K562 (cell line): Measurements from ENCODE around the gene OPRD1. TPM values are rescaled to one million over a fixed set of nuclear protein-coding genes. Genes with fewer than 3 reads are reported as not detected.
A peak's percentile ranks its signal among the peaks of the same experiment; 100 is the strongest.

Experiments
- ATAC-seq: fragments of 200-7000 bp; cut with Tn5 transposase; 3 replicates; pipeline ENCODE4 v1.9.1; 2020; ENCODE audit warnings: moderate library complexity
- BruUV-seq: library from RNA; stranded (reverse); fragments of 400-500 nt; replicated peaks from 2 replicates; lab custom pipeline; 2021; lab: Mats Ljungman, UMichigan
- CTCF ChIA-PET: fragments of 300-600 bp; formaldehyde crosslinking; extraction: SDS; loops from one replicate; lab custom pipeline; 2021; ENCODE audit warnings: low intra/inter-chr PET ratio; lab: Yijun Ruan, JAX
- POLR2A ChIA-PET: fragments of 300-600, 350-650 bp; sonication (Branson Sonifier 250); formaldehyde crosslinking; extraction: SDS; loops from one replicate; lab custom pipeline; 2021; ENCODE audit warnings: antibody characterized with exemption, inconsistent platforms; lab: Yijun Ruan, JAX
- DNase-seq, 4 experiments: peaks; one replicate each; pipeline versions ENCODE4 v3.0.0 to v3.0.0-alpha.2; 2011 to 2018; ENCODE audit warnings: low spot score in 3 of 4, mixed read lengths in 3 of 4; ENCODE audit errors: extremely low read depth in 1 of 4
- FAIRE-seq: peaks from 2 replicates; lab custom pipeline; 2011; peaks lifted over from hg19 to GRCh38; lab: Jason Lieb, UNC
- H2AFZ ChIP-seq: 2 replicates; pipeline ENCODE4 v1.6.0; 2011; ENCODE audit warnings: low read depth, low read length, control low read depth, inconsistent platforms
- H3K27ac ChIP-seq: fragments of 200-600 bp; 3 replicates; pipeline ENCODE4 v1.8.0; 2011; ENCODE audit warnings: low read depth, mild to moderate bottlenecking, control low read depth, inconsistent platforms, low read length, moderate library complexity, mixed read lengths; ENCODE audit errors: extremely low read depth
- H3K27me3 ChIP-seq, 2 experiments: fragments of 300-600 bp in 1 of 2; 2 replicates in 1 of 2; 3 replicates in 1 of 2; pipeline versions ENCODE4 v1.6.0 to v1.8.0; 2011; ENCODE audit warnings: inconsistent platforms in 2 of 2, low read length in 2 of 2, mild to moderate bottlenecking in 1 of 2, mixed read lengths in 1 of 2, moderate library complexity in 1 of 2; ENCODE audit not compliant: control insufficient read depth in 2 of 2, insufficient read depth in 2 of 2
- H3K36me3 ChIP-seq: fragments of 300-600 bp; 3 replicates; pipeline ENCODE4 v1.8.0; 2011; ENCODE audit warnings: mild to moderate bottlenecking, low read length, inconsistent platforms; ENCODE audit not compliant: control insufficient read depth, insufficient read depth
- H3K4me1 ChIP-seq, 2 experiments: fragments of 200-600 bp in 1 of 2; replicated peaks in 1 of 2; 2 replicates in 1 of 2; 3 replicates in 1 of 2; pipeline versions ENCODE4 v1.5.1 to v1.8.0; 2011; ENCODE audit warnings: inconsistent platforms in 2 of 2, low read length in 2 of 2, mild to moderate bottlenecking in 1 of 2, mixed read lengths in 1 of 2, moderate library complexity in 1 of 2; ENCODE audit not compliant: control insufficient read depth in 2 of 2, insufficient read depth in 2 of 2
- H3K4me2 ChIP-seq: 2 replicates; pipeline ENCODE4 v1.6.1; 2011; ENCODE audit warnings: low read length, control low read depth, inconsistent platforms, mixed read lengths; ENCODE audit not compliant: insufficient read depth
- H3K4me3 ChIP-seq: fragments of 200-600 bp; sonication (generic), shearing (Covaris generic); 2 replicates; pipeline ENCODE4 v1.5.1; 2016; ENCODE audit warnings: control low read depth, inconsistent platforms
- H3K79me2 ChIP-seq: fragments of 200-600 bp; 3 replicates; pipeline ENCODE4 v1.8.0; 2011; ENCODE audit warnings: low read length, inconsistent platforms; ENCODE audit not compliant: control insufficient read depth, insufficient read depth
- H3K9ac ChIP-seq, 2 experiments: 2 replicates each; pipeline versions ENCODE4 v1.6.0 to v1.6.1; 2011; ENCODE audit warnings: low read depth in 2 of 2, low read length in 2 of 2, control low read depth in 1 of 2, inconsistent platforms in 1 of 2, mild to moderate bottlenecking in 1 of 2, mixed read lengths in 1 of 2; ENCODE audit not compliant: insufficient read depth in 1 of 2
- H3K9me1 ChIP-seq: one replicate; pipeline ENCODE4 v1.6.0; 2011; ENCODE audit warnings: inconsistent platforms, mild to moderate bottlenecking, low read length, moderate library complexity; ENCODE audit not compliant: control insufficient read depth, insufficient read depth
- H3K9me3 ChIP-seq: replicated peaks from 2 replicates; pipeline ENCODE4 v1.5.1; 2011; ENCODE audit warnings: low read depth, low read length, inconsistent platforms; ENCODE audit not compliant: control insufficient read depth, insufficient read depth
- H4K20me1 ChIP-seq: replicated peaks from 2 replicates; pipeline ENCODE4 v1.6.1; 2011; ENCODE audit warnings: low read length, inconsistent platforms, mixed read lengths; ENCODE audit not compliant: control insufficient read depth, insufficient read depth
- HCFC1 ChIP-seq: IDR thresholded peaks from 2 replicates; pipeline ENCODE4 v1.6.1; 2012; ENCODE audit warnings: low read depth, low read length, improper control_type of control experiment
- HNRNPLL ChIP-seq: fragments of 200-400 bp; formaldehyde crosslinking; IDR thresholded peaks from 2 replicates; pipeline ENCODE4 v1.6.1; 2017; ENCODE audit warnings: low read length, low read depth, mild to moderate bottlenecking; ENCODE audit not compliant: poor library complexity, severe bottlenecking
- KDM5B ChIP-seq: fragments of 200-600 bp; sonication (generic); IDR thresholded peaks from 2 replicates; pipeline ENCODE4 v1.6.1; 2012; ENCODE audit warnings: low read depth, mild to moderate bottlenecking, moderate library complexity, low read length, control low read depth, inconsistent platforms; ENCODE audit not compliant: insufficient replicate concordance
- RBM22 ChIP-seq: fragments of 200-400 bp; formaldehyde crosslinking; IDR thresholded peaks from 2 replicates; pipeline ENCODE4 v1.6.1; 2018; ENCODE audit warnings: low read length, low read depth; ENCODE audit not compliant: poor library complexity, severe bottlenecking
- RBM39 ChIP-seq: fragments of 200-400 bp; formaldehyde crosslinking; optimal IDR thresholded peaks from 2 replicates; pipeline ENCODE3; 2018; ENCODE audit warnings: low read depth, low read length
- SOX6 ChIP-seq: fragments of 450-650 bp; IDR thresholded peaks from 2 replicates; pipeline ENCODE4 v1.6.1; 2014; ENCODE audit warnings: mild to moderate bottlenecking
- SPI1 ChIP-seq: IDR thresholded peaks from 2 replicates; pipeline ENCODE4 v1.6.1; 2011; ENCODE audit warnings: low read depth, low read length, control low read depth, borderline replicate concordance
- WGBS: fragments of 100-300 bp; shearing (Covaris generic); methylation state at CpG from one replicate; pipeline ENCODE4 v1.1.6; 2016; ENCODE audit warnings: low coverage, mixed read lengths; ENCODE audit not compliant: insufficient coverage; ENCODE audit errors: missing lambda C conversion rate; 5-methylcytosine and 5-hydroxymethylcytosine counted together
- in situ Hi-C: fragments of 300-500 bp; cut with MboI; formaldehyde crosslinking; loops from 4 replicates; pipeline ENCODE4 v1.15.0; 2018; ENCODE audit warnings: inconsistent platforms, mixed read lengths
- intact Hi-C: fragments of 100-400 bp; cut with micrococcal nuclease; formaldehyde crosslinking; loops from 2 replicates; pipeline ENCODE4 v1.14.2; 2022
- polyA plus RNA-seq, 8 experiments: library from polyadenylated mRNA; depleted of rRNA in 4 of 8; stranded (reverse) in 5 of 8; unstranded in 3 of 8; fragments of >200 nt; fragmentation: Nextera tagmentation in 2 of 8; fragmentation: Illumina TruSeq in 1 of 8; extraction: Ambion mirVana in 2 of 8; extraction: Trizol in 1 of 8; gene quantifications; 2 replicates each; pipeline versions ENCODE4 v1.2.1 to v1.2.3, GENCODE V29; 2011 to 2014; ENCODE audit warnings: inconsistent platforms in 1 of 8, missing spikeins in 1 of 8
- total RNA-seq, 7 experiments: library from RNA; depleted of rRNA in 6 of 7; stranded (reverse); fragments of >200 nt in 6 of 7; fragmentation: Illumina TruSeq in 2 of 7; extraction: Trizol in 2 of 7; gene quantifications; 2 replicates each; pipeline versions ENCODE4 v1.2.1 to v1.2.3, GENCODE V29; 2011 to 2021; ENCODE audit warnings: low replicate concordance in 1 of 7
- TF ChIP-seq, protein P1 (sequence below): fragments of 450-650 bp; IDR thresholded peaks from 2 replicates; pipeline ENCODE4 v1.6.1; 2014; ENCODE audit warnings: low read depth, mild to moderate bottlenecking, moderate library complexity, borderline replicate concordance

OPRD1 gene
- total and polyA plus RNA-seq, 9 of the 15 experiments (the other 6 are each of a cell fraction or from before 2014, with no cell fraction given) = under 0.01 to 0.03 (median under 0.01) TPM; not detected in 6

DNA sequence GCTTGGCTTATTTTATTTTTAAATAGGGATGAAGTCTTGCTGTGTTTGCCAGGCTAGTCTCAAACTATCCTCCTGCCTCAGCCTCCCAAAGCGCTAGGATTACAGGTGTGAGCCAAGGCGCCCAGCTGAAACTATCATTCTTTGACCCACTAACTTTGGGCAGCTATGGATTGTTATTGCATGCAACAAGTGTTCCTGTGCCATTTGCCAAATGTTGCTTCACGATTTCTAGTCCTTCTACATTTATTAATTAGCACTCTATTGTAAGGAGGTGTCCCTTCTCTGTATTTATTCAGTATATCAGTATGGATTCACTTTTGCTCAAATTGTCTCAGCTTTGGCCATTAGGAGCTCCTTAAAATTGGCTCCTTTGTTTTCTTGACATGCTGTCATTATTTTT is 38.9 kb upstream of the OPRD1 start:
- H3K79me2 ChIP-seq = peaks cover 14% of the 10 kb centered on the region
- ATAC-seq (no peak), FAIRE-seq (no peak), DNase-seq (peak in 1 of 4 experiments; percentile 1)
- no peak overlapping the region for H3K27ac ChIP-seq
- BruUV-seq = no TSS peak
- no peak overlapping the region for H3K9ac ChIP-seq
- no peak overlapping the region for H2AFZ ChIP-seq
- no peak overlapping the region for H3K4me2 ChIP-seq
- peaks cover 0 to 5% of the 10 kb centered on the region in 2 experiments; a peak in 2 of 5 replicates for H3K4me1 ChIP-seq
- ChIA-PET CTCF (interaction anchor here (0.6 kb wide), 1 partner anchor 103 kb away, joined by 3 read pairs; no protein-coding TSS in a partner anchor), POLR2A (interaction anchor here (0.7 to 4.6 kb wide), 9 partner anchors 10 to 191 kb away, joined by 3 to 29 read pairs (median 3); partner anchors contain the start of genes GMEB1, RNU11 and TAF12)
- no peaks in the 10 kb centered on the region for H4K20me1 ChIP-seq
- H3K36me3 ChIP-seq = peaks cover 60% of the 10 kb centered on the region
- TF ChIP-seq KDM5B (no peak), HCFC1 (no peak)
- intact Hi-C loops (no loop called here), in situ Hi-C loops (no loop called here)
- no peaks in the 10 kb centered on the region for H3K27me3 ChIP-seq
- H3K9me3 ChIP-seq = no peaks in the 10 kb centered on the region
- WGBS = 92% methylated on average over 3 of the region's 3 CpGs
- H3K9me1 ChIP-seq = no peaks in the 10 kb centered on the region
- no peak overlapping the region for H3K4me3 ChIP-seq

DNA sequence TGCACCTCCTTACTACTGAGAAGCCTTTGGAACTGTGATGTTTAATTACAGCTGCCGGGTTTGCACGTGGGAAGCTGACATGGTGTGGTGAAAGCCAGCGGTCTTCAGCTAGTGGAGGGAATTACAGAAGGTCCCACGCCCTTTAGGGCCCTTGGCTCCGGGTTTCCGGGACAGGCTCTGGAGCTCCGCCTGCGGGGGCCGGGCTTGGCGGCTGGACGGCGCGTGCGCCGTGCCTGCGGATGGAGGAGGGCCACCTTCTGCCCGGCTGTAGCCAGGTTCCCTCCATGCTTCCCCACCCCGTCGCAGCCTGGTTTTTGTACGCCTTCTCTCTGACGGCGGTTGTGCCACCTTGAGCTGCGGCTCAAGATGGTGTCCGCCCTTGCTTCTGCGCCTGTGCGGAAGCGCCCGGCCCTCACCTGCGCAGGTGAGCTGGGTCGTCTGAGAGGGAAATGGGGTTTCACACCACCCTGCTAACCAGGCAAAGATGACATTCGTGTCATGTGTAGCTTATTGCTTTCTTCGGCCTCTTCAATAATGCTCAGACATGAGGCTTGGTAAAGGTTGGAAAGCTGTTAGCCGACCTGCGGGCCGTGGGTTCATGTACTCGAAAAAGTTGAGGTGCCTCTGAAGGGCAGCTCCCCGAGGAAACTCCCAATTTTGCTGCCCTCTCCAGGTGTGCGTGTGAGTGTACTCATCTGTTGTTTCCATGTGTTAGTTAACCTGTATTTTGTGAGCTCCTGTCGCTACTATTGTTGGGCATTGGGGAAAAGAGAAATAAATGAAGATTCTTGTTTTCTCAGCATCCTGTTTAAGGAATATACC is 36.6 kb upstream of the OPRD1 start:
- H3K27me3 ChIP-seq = no peaks in the 10 kb centered on the region
- in situ Hi-C loops = no loop called here
- ATAC-seq = peak; percentile 34; the same call in 1 of the 3 replicates
- FAIRE-seq = no peak
- H3K36me3 ChIP-seq = peaks cover 38% of the 10 kb centered on the region; the same call in 2 of the 3 replicates
- no peaks in the 10 kb centered on the region for H3K9me3 ChIP-seq
- DNase-seq = peak in 2 of 4 experiments; percentile 24 to 42
- no peak overlapping the region for H3K4me3 ChIP-seq
- no peak overlapping the region for H2AFZ ChIP-seq
- H3K4me2 ChIP-seq = no peak overlapping the region
- CTCF ChIA-PET = interaction anchor here (0.5 kb wide), 1 partner anchor 366 kb away, joined by 3 read pairs; no protein-coding TSS in a partner anchor
- no TSS peak for BruUV-seq
- H3K79me2 ChIP-seq = peaks cover 3% of the 10 kb centered on the region; the same call in 1 of the 3 replicates
- H4K20me1 ChIP-seq = no peaks in the 10 kb centered on the region
- POLR2A ChIA-PET = interaction anchor here (0.5 to 4.6 kb wide), 19 partner anchors 9 to 1084 kb away, joined by 3 to 29 read pairs (median 3); partner anchors contain the start of genes RNU11 and TAF12
- peaks cover 0 to 5% of the 10 kb centered on the region in 2 experiments; a peak in 2 of 5 replicates for H3K4me1 ChIP-seq
- H3K9ac ChIP-seq = no peak overlapping the region; a peak in 1 of 4 replicates
- H3K27ac ChIP-seq = no peak overlapping the region
- no peaks in the 10 kb centered on the region for H3K9me1 ChIP-seq
- WGBS = 85% methylated on average over 31 of the region's 39 CpGs
- intact Hi-C loops = no loop called here
- TF ChIP-seq SPI1 = no peak
- no peak for TF ChIP-seq HNRNPLL
- no peak for TF ChIP-seq SOX6
- TF ChIP-seq RBM22 = peak; percentile 35
- no peak for TF ChIP-seq RBM39
- TF ChIP-seq, protein P1, sequence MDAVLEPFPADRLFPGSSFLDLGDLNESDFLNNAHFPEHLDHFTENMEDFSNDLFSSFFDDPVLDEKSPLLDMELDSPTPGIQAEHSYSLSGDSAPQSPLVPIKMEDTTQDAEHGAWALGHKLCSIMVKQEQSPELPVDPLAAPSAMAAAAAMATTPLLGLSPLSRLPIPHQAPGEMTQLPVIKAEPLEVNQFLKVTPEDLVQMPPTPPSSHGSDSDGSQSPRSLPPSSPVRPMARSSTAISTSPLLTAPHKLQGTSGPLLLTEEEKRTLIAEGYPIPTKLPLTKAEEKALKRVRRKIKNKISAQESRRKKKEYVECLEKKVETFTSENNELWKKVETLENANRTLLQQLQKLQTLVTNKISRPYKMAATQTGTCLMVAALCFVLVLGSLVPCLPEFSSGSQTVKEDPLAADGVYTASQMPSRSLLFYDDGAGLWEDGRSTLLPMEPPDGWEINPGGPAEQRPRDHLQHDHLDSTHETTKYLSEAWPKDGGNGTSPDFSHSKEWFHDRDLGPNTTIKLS = no peak
